Stimulated activated CD8-positive, alpha-beta memory T cell treated with anti-CD3 and anti-CD28 coated beads, Interleukin-4, amount 100 ng/mL, for 1 hour (primary cell): ENCODE data around the gene KIF26B.
"Not testable (repeated sequence)": the region's sequence is repeated elsewhere in the genome, so short reads cannot be mapped to it uniquely, and the experiment has no call there.

Source experiments
- DNase-seq, 2 donors: peaks; one replicate each; pipeline ENCODE4 v3.0.0-alpha.2; 2020; ENCODE audit warnings: low read depth in 2 of 2, low spot score in 1 of 2

KIF26B gene

DNA sequence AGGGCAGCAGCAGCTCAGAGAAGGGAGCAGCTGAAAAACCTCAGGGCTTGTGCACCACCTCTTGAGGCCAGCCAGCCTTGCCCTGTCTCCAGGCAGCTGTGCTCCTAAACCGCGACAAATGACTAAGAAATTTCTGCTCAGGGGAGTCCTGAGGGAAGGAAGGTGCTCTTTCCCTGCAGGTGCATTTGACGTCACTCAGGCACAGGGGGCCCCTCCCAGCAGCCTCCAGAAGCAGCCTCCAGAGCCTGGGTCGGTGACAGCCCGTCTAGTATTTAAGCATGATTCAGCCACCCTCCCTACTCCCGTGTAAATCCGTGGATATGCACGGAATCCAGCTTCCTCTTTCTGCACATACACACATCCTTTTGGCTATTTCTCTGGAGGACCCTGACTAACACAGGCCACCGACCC lies 560.5 kb downstream of the KIF26B start:
- DNase-seq: no peak

DNA sequence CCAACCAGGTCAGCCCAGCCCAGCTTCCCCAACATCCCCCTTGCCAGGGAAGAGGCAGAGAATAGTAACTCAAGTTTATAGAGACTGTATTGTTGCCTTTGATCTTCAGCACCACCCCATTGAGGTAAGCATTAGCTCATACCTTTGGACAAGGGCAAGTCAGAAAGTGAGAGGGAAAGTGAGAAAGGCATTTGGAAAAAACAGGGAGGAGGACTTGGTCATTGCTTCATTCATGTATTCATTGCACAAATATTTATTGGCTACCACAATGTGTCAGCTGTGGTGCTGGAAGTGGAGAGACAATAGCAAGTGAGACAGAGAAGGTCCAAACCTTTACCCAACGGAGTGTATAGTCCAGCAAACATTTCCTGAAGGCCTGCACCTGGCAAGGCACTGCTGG lies 561.2 kb downstream of the KIF26B start:
- DNase-seq: no peak

GRCh38 chr1:245716561-245716960 lies 561.8 kb downstream of the KIF26B start:
- DNase-seq: no peak

DNA sequence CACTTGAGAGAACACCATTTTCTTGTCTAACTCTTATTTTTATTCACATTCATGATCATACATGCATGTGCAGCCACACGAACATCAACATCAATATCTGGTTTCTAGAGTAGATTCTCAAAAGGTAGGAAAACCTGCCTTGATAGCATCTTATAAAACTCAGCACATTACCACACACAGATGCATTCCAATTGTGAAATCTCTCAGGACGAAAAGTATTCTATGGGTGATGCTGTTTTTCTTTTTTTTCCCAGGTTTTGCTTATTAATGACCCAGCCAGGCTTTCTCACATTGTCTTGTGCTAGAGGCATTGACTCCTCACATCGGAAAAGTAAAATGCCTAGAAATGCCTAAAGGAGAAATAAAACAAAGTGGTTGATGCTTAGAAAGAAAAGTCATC lies 562.8 kb downstream of the KIF26B start:
- DNase-seq: no peak

DNA sequence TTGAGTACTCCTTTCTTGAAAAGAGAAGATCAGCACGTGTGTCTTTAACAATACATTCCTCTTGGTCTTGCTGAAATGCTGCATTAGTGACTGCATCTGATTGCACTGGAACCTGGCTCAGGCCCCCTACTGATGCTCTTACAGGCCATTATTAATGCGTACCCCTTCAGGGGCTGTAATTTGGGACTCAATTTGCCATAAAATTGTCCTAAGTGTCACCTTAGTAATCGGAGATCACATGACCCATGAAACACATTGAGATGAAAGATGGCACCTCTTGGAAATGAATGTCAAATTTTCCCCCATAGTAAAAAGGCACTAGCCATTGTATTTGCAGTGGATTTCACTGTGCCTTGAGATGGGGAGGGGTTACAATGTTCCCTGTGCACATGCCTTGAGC lies 563.3 kb downstream of the KIF26B start:
- no peak for DNase-seq

GRCh38 chr1:245718951-245719350 lies 564.2 kb downstream of the KIF26B start:
- no peak for DNase-seq

DNA sequence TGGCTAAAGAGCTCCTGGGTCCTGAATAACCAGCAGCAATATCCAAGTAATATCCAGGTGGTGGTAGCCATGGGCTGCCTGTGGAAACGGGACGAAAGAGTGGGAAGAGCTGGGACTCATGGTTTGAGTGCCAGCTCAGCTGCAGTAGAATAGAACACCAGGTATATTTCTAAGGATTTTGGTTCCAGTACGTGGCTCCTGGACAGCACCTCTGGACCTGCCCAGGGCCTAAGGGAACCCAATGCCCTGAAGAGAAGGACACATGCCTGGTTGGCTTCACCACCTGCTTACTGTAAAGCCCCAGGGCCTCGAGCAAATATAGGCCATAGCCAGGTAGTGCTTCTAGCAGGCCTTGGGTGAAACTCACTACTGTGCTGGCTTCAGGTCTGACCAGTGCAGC lies 566.7 kb downstream of the KIF26B start:
- DNase-seq: no peak

GRCh38 chr1:245728035-245728434 lies 573.2 kb downstream of the KIF26B start:
- not testable (repeated sequence) for DNase-seq

DNA sequence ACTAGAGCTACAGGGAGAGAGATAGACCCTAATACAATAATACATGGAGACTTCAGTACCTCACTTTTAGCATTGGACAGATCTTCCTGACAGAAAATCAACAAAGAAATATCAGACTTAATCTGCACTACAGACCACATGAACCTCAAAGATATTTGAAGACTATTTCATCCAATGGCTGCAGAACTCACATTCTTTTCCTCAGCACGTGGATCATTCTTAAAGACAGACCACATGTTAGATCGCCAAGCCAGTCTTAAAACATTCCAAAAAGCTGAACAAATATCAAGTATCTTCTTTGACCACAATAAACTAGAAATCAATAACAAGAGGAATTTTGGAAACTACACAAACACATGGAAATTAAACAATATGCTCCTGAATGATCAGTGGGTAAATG lies 576.0 kb downstream of the KIF26B start:
- DNase-seq: no peak

GRCh38 chr1:245740336-245740735 lies 585.6 kb downstream of the KIF26B start:
- not testable (repeated sequence) for DNase-seq

DNA sequence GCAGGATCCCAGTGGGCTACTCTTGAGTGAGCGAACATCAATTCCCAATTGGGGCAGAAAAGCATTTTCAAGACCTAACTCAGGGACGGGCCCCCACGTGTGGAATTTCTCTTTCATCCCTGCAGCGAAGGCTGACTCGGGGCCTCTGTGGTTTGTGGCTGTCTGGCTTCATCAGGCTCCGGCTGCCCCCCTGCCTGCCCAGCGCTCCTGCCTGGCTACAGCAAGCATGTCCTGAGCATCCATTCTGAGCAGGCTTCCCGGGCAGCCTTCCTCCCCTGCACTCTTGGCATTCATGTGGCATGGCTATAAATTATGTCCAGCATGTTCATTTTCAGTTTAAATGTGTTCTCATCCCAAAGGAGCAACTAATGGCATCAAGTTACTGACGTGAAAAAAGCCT lies 588.1 kb downstream of the KIF26B start:
- no peak for DNase-seq

DNA sequence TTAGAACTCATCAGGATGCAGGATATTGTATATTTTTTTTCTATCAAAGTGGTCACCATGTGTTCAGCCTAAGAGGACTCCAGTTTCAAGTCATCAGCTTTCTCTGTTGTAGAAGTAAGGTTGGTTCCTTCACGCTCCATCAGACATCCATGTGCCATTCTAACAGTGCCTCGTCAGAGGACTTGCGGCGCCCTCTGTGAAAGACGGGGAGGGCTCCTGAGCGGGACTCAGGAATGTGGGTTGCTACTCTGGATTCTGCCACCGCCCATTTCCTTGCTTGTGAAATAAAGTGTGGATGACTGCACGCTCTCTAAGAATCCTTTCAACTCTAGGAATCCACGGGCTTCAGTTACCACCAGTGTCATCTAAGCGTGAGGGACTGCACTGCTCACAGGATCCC lies 593.5 kb downstream of the KIF26B start:
- no peak for DNase-seq

GRCh38 chr1:245748646-245749045 lies 593.9 kb downstream of the KIF26B start:
- no peak for DNase-seq

DNA sequence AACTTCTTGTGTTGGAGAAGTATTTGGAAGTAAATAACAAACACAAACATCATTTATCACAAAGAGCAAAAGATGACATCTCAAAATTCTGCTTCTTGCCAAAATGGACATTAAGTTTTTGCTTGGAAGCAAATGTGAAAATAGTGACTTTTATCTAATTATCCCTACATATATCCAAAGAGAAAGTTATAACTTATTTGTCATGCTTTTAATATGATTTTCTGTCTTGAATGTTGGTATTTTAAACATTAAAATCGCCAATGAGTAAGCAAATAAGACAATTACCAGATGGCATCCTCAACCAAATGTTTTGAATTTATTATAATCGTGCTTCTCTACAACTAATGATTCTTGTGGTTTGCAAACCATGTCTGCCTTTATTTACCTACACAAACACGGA lies 594.3 kb downstream of the KIF26B start:
- no peak for DNase-seq

DNA sequence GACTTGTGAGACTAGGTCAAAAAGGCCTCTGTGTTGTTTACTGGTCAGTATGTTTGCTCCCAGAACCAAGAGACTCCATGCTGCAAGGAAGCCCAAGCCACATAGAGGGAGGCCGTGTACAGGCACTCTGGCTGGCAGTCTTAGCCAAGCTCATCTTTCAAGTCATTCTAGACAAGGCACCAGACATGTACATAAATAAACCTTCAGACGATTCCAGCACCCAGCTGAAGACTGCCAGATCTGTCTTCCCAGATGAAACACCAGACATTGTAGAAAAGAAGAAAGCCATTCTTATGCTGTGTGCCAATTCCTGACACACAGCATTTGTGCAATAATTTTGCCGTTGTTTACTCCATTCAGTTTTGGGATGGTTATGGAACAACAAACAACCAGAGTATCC lies 595.5 kb downstream of the KIF26B start:
- no peak for DNase-seq

- DNase-seq: no peak
These were observed 596.3 kb downstream of the KIF26B start for GRCh38 chr1:245751116-245751515.

DNA sequence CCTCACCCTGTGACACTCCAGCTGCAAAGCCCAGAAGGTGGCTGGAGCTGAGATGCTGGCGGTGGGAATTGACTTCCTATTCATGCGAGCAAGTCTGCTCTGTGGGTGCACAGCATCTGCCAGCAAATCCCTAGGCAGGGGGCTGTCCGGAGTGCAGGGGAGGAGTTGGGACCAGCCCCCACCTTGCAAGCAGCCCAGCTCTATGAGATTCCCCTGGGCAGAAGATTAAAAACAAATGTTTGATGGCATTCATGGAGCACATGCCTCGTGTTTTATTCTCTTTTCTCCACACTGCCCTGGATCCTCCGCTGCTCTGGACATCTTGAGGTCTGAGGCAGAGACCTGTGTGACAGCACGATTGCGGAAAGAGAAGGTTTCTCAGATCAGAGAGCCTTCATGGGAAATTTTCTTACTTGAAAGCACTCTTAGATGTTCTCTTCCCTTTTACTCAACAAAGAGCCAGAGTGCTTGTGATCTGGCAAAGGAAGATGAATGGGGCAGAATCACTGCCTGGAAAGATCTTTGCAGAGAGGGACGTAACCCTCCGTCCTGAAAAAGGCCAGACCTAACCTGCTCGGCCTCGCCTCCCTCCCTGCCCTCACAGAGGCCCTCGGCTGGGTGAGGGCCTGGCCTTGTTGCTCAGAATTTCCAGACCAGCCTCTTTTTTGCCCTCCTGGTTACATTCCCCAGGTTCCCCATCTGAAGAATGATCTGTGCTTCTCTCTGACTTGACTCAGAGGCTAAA lies 597.1 kb downstream of the KIF26B start:
- DNase-seq: no peak

DNA sequence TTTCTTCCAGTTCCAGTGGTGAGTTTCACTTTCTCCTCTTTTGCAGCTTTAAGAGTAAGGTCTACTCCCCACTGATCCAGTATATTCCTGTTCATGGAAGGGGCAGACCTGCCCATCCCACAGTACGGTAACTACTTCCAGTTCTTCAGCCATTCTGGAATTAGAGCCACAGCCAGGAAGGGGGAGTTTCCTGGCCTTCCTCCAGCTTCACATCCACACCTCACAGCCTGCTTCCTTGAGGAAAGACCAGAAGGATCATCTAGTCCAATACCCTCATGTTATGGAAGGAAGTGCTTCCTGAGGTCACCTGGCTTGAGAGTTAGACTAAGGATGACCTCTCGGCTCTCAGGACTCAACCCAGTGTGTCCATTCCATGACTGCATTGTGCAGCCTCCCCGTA lies 597.8 kb downstream of the KIF26B start:
- DNase-seq: no peak

DNA sequence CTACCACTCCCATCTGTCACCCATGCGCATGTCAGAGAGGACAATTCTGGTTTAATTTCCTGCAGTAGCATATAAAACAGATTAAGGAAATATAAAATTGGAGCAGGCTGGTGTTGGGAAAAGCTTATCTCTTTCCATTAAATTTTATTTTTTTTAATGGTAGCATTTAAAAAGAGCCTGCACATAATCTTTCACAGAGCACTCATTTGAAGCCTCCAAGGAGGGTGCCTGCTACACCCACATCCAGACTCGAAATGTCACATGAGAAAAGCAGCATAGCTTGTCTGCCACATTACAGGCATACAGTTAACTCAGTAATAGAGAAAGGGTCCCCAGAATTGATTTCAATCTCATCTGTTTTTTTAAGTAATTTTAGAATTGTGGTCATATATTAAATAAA lies 599.0 kb downstream of the KIF26B start:
- no peak for DNase-seq

DNA sequence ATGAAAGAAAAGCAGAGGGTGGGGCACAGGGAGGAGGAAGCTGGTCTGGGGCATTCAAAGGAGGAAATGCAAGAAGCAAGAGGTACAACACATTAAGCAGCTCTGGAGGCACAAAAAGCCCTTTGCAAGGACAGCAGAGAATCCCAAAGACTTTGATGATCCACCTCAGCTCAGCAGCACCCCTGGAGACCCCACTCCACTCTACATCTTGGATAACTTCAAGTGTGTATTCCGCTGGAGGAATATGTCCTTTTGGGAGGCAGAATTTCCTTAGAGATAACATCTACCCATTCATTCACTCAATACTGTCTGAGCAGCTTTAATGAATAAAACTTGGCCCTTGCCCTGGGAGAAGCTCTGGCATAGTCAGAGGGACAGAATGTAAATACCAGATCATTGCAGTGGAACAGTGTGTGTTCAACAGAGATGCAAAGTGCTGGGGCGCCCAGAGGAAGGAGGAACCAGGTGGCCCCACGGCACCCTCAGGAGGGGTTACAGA lies 599.7 kb downstream of the KIF26B start:
- no peak for DNase-seq
